Upper lobe of left lung (tissue), 4 donors: ENCODE measurements around the gene KASH5.

Experiments
- POLR2A ChIP-seq, 4 donors: fragments of 450-650 bp; IDR thresholded peaks; one replicate each; pipeline ENCODE4 v1.5.1; 2016 to 2017; ENCODE audit warnings: antibody characterized with exemption in 4 of 4, mild to moderate bottlenecking in 2 of 4
- TF ChIP-seq, protein P1 (sequence below), 6 experiments: fragments of 450-650 bp in 4 of 6; fragments of 200-600 bp in 2 of 6; sonication (generic) in 2 of 6; IDR thresholded peaks; one replicate each; pipeline ENCODE4 v1.5.1; 2016 to 2019; ENCODE audit warnings: antibody characterized with exemption in 6 of 6

GRCh38 chr19:49425178-49425577 lies 37.1 kb downstream of the KASH5 start, which contains the start of gene GFY:
- TF ChIP-seq, protein P1, sequence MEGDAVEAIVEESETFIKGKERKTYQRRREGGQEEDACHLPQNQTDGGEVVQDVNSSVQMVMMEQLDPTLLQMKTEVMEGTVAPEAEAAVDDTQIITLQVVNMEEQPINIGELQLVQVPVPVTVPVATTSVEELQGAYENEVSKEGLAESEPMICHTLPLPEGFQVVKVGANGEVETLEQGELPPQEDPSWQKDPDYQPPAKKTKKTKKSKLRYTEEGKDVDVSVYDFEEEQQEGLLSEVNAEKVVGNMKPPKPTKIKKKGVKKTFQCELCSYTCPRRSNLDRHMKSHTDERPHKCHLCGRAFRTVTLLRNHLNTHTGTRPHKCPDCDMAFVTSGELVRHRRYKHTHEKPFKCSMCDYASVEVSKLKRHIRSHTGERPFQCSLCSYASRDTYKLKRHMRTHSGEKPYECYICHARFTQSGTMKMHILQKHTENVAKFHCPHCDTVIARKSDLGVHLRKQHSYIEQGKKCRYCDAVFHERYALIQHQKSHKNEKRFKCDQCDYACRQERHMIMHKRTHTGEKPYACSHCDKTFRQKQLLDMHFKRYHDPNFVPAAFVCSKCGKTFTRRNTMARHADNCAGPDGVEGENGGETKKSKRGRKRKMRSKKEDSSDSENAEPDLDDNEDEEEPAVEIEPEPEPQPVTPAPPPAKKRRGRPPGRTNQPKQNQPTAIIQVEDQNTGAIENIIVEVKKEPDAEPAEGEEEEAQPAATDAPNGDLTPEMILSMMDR (IDR thresholded peaks at IDR 0.05), result no peak
- no peak for TF ChIP-seq POLR2A (IDR thresholded peaks at IDR 0.05)
